Fibroblast of lung (primary cell): Measurements from ENCODE around the gene URI1. TPM values are rescaled to one million over a fixed set of nuclear protein-coding genes. Genes with fewer than 3 reads are reported as not detected.

Source experiments
- DNase-seq, 2 donors: peaks; one replicate each; pipeline versions ENCODE4 v3.0.0 to v3.0.0-alpha.2; 2010; ENCODE audit warnings: low read depth in 2 of 2
- H2AFZ ChIP-seq: 2 replicates; pipeline ENCODE4 v1.5.1; 2012; ENCODE audit warnings: low read length, control low read depth, inconsistent platforms
- H3K27ac ChIP-seq: 2 replicates; pipeline ENCODE4 v1.5.1; 2011; ENCODE audit warnings: low read length, control low read depth; ENCODE audit not compliant: insufficient read depth
- H3K27me3 ChIP-seq: 2 replicates; pipeline ENCODE4 v1.5.1; 2011; ENCODE audit warnings: mild to moderate bottlenecking, low read length; ENCODE audit not compliant: control insufficient read depth, insufficient read depth
- H3K36me3 ChIP-seq: 2 replicates; pipeline ENCODE4 v1.5.1; 2011; ENCODE audit warnings: low read length; ENCODE audit not compliant: control insufficient read depth, insufficient read depth
- H3K4me1 ChIP-seq: 2 replicates; pipeline ENCODE4 v1.5.1; 2011; ENCODE audit warnings: low read length; ENCODE audit not compliant: control insufficient read depth, insufficient read depth; ENCODE audit errors: extremely low read depth
- H3K4me2 ChIP-seq: 2 replicates; pipeline ENCODE4 v1.5.1; 2011; ENCODE audit warnings: low read length, control low read depth; ENCODE audit not compliant: insufficient read depth; ENCODE audit errors: extremely low read depth
- H3K4me3 ChIP-seq, 4 experiments: fragments of 200-600 bp in 1 of 4; sonication (generic) in 1 of 4; replicated peaks in 1 of 4; 2 replicates each; pipeline ENCODE4 v1.5.1; 2011 to 2016; ENCODE audit warnings: low read length in 4 of 4, low read depth in 3 of 4, mild to moderate bottlenecking in 3 of 4, control low read depth in 2 of 4, inconsistent platforms in 1 of 4, mixed read lengths in 1 of 4; ENCODE audit not compliant: insufficient read depth in 1 of 4; ENCODE audit errors: control extremely low read depth in 1 of 4
- H3K79me2 ChIP-seq: 2 replicates; pipeline ENCODE4 v1.5.1; 2012; ENCODE audit warnings: mild to moderate bottlenecking, low read length, inconsistent platforms; ENCODE audit not compliant: control insufficient read depth, insufficient read depth
- H3K9ac ChIP-seq: 2 replicates; pipeline ENCODE4 v1.5.1; 2011; ENCODE audit warnings: mild to moderate bottlenecking, low read length, control low read depth; ENCODE audit not compliant: insufficient read depth
- H3K9me3 ChIP-seq: 2 replicates; pipeline ENCODE4 v1.5.1; 2012; ENCODE audit warnings: low read depth, low read length; ENCODE audit not compliant: control insufficient read depth, insufficient read depth
- H4K20me1 ChIP-seq: 2 replicates; pipeline ENCODE4 v1.5.1; 2011; ENCODE audit warnings: low read length; ENCODE audit not compliant: control insufficient read depth, insufficient read depth; ENCODE audit errors: extremely low read depth
- EZH2 ChIP-seq: IDR thresholded peaks from 2 replicates; pipeline ENCODE4 v1.5.1; 2012; ENCODE audit warnings: low read length, control low read depth, mild to moderate bottlenecking; ENCODE audit errors: missing control alignments
- polyA plus RNA-seq, 2 donors: library from polyadenylated mRNA; depleted of rRNA in 1 of 2; stranded (reverse) in 1 of 2; unstranded in 1 of 2; fragments of >200 nt; gene quantifications; 2 replicates each; pipeline ENCODE4 v1.2.1, GENCODE V29; 2011 to 2012; ENCODE audit warnings: missing spikeins in 1 of 2
- total RNA-seq: library from RNA; depleted of rRNA; stranded (reverse); fragments of >200 nt; gene quantifications from 2 replicates; pipeline ENCODE4 v1.2.1, GENCODE V29; 2014
- TF ChIP-seq, protein P1 (sequence below), 2 donors: IDR thresholded peaks in 1 of 2; conservative IDR thresholded peaks in 1 of 2; 1 replicate in 1 of 2; 2 replicates in 1 of 2; pipeline ENCODE4 v1.5.1; 2011 to 2012; ENCODE audit warnings: low read length in 2 of 2, control low read depth in 1 of 2, inconsistent platforms in 1 of 2, low read depth in 1 of 2, mild to moderate bottlenecking in 1 of 2

URI1 gene
- total and polyA plus RNA-seq, 2 donors (not counting 1 experiment from before 2014, with no cell fraction given): 62.6 to 77.4 TPM

- Histone ChIP-seq H3K4me1 (peaks cover 3% of the 10 kb centered on the region), H3K36me3 (no peaks in the 10 kb centered on the region), H3K27ac (peak overlapping the region; percentile 4), H3K79me2 (peaks cover 44% of the 10 kb centered on the region), H3K4me3 (peak overlapping the region; percentile 33 to 92 (median 68)), H3K9me3 (no peaks in the 10 kb centered on the region), H3K27me3 (no peaks in the 10 kb centered on the region), H2AFZ (no peak overlapping the region), H3K9ac (peak overlapping the region; percentile 9), H4K20me1 (no peaks in the 10 kb centered on the region), H3K4me2 (peak overlapping the region; percentile 53)
- TF ChIP-seq, protein P1, sequence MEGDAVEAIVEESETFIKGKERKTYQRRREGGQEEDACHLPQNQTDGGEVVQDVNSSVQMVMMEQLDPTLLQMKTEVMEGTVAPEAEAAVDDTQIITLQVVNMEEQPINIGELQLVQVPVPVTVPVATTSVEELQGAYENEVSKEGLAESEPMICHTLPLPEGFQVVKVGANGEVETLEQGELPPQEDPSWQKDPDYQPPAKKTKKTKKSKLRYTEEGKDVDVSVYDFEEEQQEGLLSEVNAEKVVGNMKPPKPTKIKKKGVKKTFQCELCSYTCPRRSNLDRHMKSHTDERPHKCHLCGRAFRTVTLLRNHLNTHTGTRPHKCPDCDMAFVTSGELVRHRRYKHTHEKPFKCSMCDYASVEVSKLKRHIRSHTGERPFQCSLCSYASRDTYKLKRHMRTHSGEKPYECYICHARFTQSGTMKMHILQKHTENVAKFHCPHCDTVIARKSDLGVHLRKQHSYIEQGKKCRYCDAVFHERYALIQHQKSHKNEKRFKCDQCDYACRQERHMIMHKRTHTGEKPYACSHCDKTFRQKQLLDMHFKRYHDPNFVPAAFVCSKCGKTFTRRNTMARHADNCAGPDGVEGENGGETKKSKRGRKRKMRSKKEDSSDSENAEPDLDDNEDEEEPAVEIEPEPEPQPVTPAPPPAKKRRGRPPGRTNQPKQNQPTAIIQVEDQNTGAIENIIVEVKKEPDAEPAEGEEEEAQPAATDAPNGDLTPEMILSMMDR (conservative IDR thresholded peaks at IDR 0.05 in 1 of 2, IDR thresholded peaks at IDR 0.05 in 1 of 2; ENCODE audit: low read depth in 1 of 2, low read length in 2 of 2): no peak
- TF ChIP-seq EZH2: no peak
- peak; percentile 28 to 36 for DNase-seq
These were observed 594 bp downstream of the URI1 start for GRCh38 chr19:29942404-29943261.

DNA sequence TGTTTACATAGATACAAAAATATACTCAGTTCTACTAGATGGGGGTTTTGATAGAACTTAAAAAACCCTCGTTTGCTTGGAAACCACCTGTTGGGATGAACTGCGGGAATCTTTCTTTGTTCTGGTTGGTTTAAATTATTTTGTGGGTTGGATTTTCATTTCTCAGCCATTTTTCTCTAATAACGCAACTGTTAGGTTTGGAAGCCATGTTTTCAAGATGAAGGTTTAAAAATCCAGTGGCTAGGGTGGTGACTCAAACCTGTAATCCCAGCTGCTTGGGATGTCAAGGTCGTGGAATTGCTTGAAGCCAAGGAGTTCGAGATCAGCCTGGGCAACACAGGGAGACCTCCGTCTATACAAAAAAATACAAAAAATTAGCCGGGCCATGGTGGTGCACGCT, 1.6 kb downstream of the URI1 start:
- Histone ChIP-seq H3K27ac (no peak overlapping the region), H2AFZ (no peak overlapping the region), H3K27me3 (no peaks in the 10 kb centered on the region), H3K4me2 (peak overlapping the region; percentile 56), H3K9me3 (no peaks in the 10 kb centered on the region), H3K4me3 (peak overlapping the region; percentile 33 to 92 (median 68)), H3K36me3 (no peaks in the 10 kb centered on the region), H3K4me1 (peaks cover 3% of the 10 kb centered on the region), H3K9ac (no peak overlapping the region), H4K20me1 (no peaks in the 10 kb centered on the region), H3K79me2 (peaks cover 51% of the 10 kb centered on the region)
- DNase-seq: no peak
- TF ChIP-seq EZH2: no peak
- TF ChIP-seq, protein P1 (conservative IDR thresholded peaks at IDR 0.05 in 1 of 2, IDR thresholded peaks at IDR 0.05 in 1 of 2; ENCODE audit: low read depth in 1 of 2, low read length in 2 of 2): no peak

DNA sequence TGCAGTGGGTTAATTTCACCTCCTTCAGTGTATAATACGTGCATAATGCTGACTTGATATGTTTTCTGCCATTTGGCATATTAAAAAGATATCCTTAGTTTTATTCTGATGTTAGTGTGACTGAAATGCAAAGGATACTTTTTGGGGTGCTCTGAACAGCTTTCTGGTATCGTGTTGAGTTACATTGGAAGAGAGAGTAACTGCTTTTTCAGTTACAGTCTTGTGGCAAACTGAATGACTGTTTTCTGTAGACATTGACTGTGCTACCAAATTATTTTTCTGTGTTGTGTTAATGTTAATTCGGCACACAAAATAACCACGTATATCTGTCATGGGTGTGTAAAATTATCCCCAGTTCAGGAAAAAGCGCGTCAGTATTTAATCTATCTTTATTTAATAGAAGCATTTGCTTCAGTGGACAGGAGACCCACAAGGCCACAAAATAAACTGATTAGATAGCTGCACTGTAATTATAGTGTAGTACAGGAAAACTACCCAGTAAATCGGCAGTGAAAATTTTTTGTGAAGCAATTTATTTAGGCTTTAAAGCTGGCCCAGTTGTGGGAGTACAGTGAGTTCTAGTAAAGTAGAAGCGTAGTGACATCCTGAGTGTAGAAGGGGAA, 2.5 kb downstream of the URI1 start:
- Histone ChIP-seq H3K36me3 (no peaks in the 10 kb centered on the region), H3K9me3 (no peaks in the 10 kb centered on the region), H2AFZ (no peak overlapping the region), H3K27me3 (no peaks in the 10 kb centered on the region), H4K20me1 (no peaks in the 10 kb centered on the region), H3K4me3 (peak overlapping the region in 2 of 4 experiments; percentile 41 to 52), H3K79me2 (peaks cover 52% of the 10 kb centered on the region), H3K4me2 (peak overlapping the region; percentile 68), H3K9ac (no peak overlapping the region), H3K4me1 (peaks cover 3% of the 10 kb centered on the region), H3K27ac (no peak overlapping the region)
- TF ChIP-seq EZH2: no peak
- TF ChIP-seq, protein P1 (conservative IDR thresholded peaks at IDR 0.05 in 1 of 2, IDR thresholded peaks at IDR 0.05 in 1 of 2; ENCODE audit: low read depth in 1 of 2, low read length in 2 of 2): no peak
- no peak for DNase-seq
